Activated CD4-positive, alpha-beta T cell treated with anti-CD3 and anti-CD28 coated beads, Interleukin-2, amount 10 ng/mL, durations not matched to agents 24 days and 14 days (primary cell): Measurements from ENCODE around the gene WBP2NL. TPM values are rescaled to one million over a fixed set of nuclear protein-coding genes. Genes with fewer than 3 reads are reported as not detected.
A peak's percentile ranks its signal among the peaks of the same experiment; 100 is the strongest.

Experiments
- DNase-seq: peaks from one replicate; pipeline ENCODE4 v3.0.0; 2022
- H3K27ac Mint-ChIP-seq: one replicate; pipeline ENCODE4 v1.8.0; 2022; ENCODE audit warnings: mild to moderate bottlenecking, mixed read lengths
- H3K27me3 Mint-ChIP-seq: one replicate; pipeline ENCODE4 v1.8.0; 2022; ENCODE audit warnings: mixed read lengths
- H3K36me3 Mint-ChIP-seq: one replicate; pipeline ENCODE4 v1.8.0; 2022; ENCODE audit warnings: low read depth, mild to moderate bottlenecking, mixed read lengths
- H3K4me1 Mint-ChIP-seq: one replicate; pipeline ENCODE4 v1.8.0; 2021; ENCODE audit warnings: mixed read lengths
- H3K4me3 Mint-ChIP-seq: one replicate; pipeline ENCODE4 v1.8.0; 2022; ENCODE audit warnings: mild to moderate bottlenecking, moderate library complexity, mixed read lengths
- H3K9me3 Mint-ChIP-seq: one replicate; pipeline ENCODE4 v1.8.0; 2021; ENCODE audit warnings: mixed read lengths
- intact Hi-C: fragments of 100-400 bp; cut with micrococcal nuclease; formaldehyde crosslinking; loops from one replicate; pipeline ENCODE4 v1.15.1; 2023
- total RNA-seq: library from RNA; stranded (reverse); gene quantifications from 2 replicates; pipeline ENCODE4 v1.2.3, GENCODE V29; 2022

Gene WBP2NL
- total RNA-seq, 1 donor from 2014 or later: 1.4 TPM

GRCh38 chr22:42076764-42077485 is 78.3 kb downstream of the WBP2NL start:
- Mint-ChIP-seq H3K4me3 (no peak overlapping the region), H3K4me1 (peaks cover 35% of the 10 kb centered on the region), H3K27me3 (no peaks in the 10 kb centered on the region), H3K27ac (no peak overlapping the region), H3K36me3 (peaks cover 8% of the 10 kb centered on the region), H3K9me3 (no peaks in the 10 kb centered on the region)
- intact Hi-C loops: loop anchor here (10.0 kb wide), 1 partner anchor 242 kb away; the partner anchor contains the start of gene SREBF2
- no peak for DNase-seq

- Mint-ChIP-seq H3K4me3 (no peak overlapping the region), H3K4me1 (peaks cover 36% of the 10 kb centered on the region), H3K27ac (peak overlapping the region; percentile 53), H3K9me3 (no peaks in the 10 kb centered on the region), H3K36me3 (peaks cover 13% of the 10 kb centered on the region), H3K27me3 (no peaks in the 10 kb centered on the region)
- DNase-seq: no peak
- intact Hi-C loops: loop anchor here (2.0 to 10.0 kb wide), 2 partner anchors 79 to 243 kb away; partner anchors contain the start of genes SREBF2 and WBP2NL
These were observed 79.0 kb downstream of the WBP2NL start for GRCh38 chr22:42077486-42078125.

Other genes with a start within 250 kb of the WBP2NL start
- gene CCDC134, start 198.1 kb upstream of the WBP2NL start, total RNA-seq: 19.7 TPM in 2 replicates
- 209 and 218 TPM in 2 replicates for gene SREBF2, start 165.7 kb upstream of the WBP2NL start, total RNA-seq
- gene SHISA8, start 83.7 kb upstream of the WBP2NL start, total RNA-seq: 5.3 and 5.7 TPM in 2 replicates
- 3.4 TPM in 2 replicates for gene TNFRSF13C, start 72.0 kb upstream of the WBP2NL start, total RNA-seq
- 86.9 and 88.6 TPM in 2 replicates for gene CENPM, start 51.6 kb upstream of the WBP2NL start, total RNA-seq
- gene SEPTIN3, start 29.3 kb upstream of the WBP2NL start, total RNA-seq: 5.7 and 6.8 TPM in 2 replicates
- gene NAGA, start 72.0 kb downstream of the WBP2NL start, total RNA-seq: 28.2 and 29.9 TPM in 2 replicates
- gene PHETA2, start 75.5 kb downstream of the WBP2NL start, total RNA-seq: 5.0 and 6.2 TPM in 2 replicates
- gene SMDT1, start 80.9 kb downstream of the WBP2NL start, total RNA-seq: 54.4 and 58.7 TPM in 2 replicates
- gene NDUFA6, start 92.0 kb downstream of the WBP2NL start, total RNA-seq: 77.7 and 87.8 TPM in 2 replicates
- gene CYP2D6, start 132.0 kb downstream of the WBP2NL start, total RNA-seq: 3.8 and 4.5 TPM in 2 replicates